ENCODE data around the gene LY6G6F. TPM values are rescaled to one million over a fixed set of nuclear protein-coding genes. Genes with fewer than 3 reads are reported as not detected.

Gene LY6G6F
- total RNA-seq, 1 donor from 2014 or later = not detected

GRCh38 chr6:31687321-31687720, 19.3 kb upstream of the LY6G6F start:
- intact Hi-C loops (cut with DNase I) = loop anchor here (10.0 kb wide), 1 partner anchor 47 kb away; the partner anchor contains the start of gene CLIC1
- TF ChIP-seq POLR2A (IDR thresholded peaks at IDR 0.05) (no peak), CTCF (IDR thresholded peaks at IDR 0.05) (no peak), POLR2AphosphoS5 (IDR thresholded peaks at IDR 0.05; ENCODE audit: insufficient read depth in 1 of 2, low read depth in 1 of 2) (no peak)
- DNase-seq (ENCODE audit: extremely low spot score in 2 of 2) = no peak
- Histone ChIP-seq H3K36me3 (peaks cover 0 to 56% of the 10 kb centered on the region in 2 donors), H3K4me1 (peaks cover 9% of the 10 kb centered on the region), H3K9me3 (no peaks in the 10 kb centered on the region), H3K4me3 (no peak overlapping the region), H3K27me3 (no peaks in the 10 kb centered on the region), H3K27ac (no peak overlapping the region)

GRCh38 chr6:31687860-31688693, 18.6 kb upstream of the LY6G6F start:
- Histone ChIP-seq H3K9me3 (no peaks in the 10 kb centered on the region), H3K27me3 (no peaks in the 10 kb centered on the region), H3K4me1 (peaks cover 5% of the 10 kb centered on the region), H3K36me3 (peaks cover 0 to 64% of the 10 kb centered on the region in 2 donors), H3K4me3 (no peak overlapping the region), H3K27ac (no peak overlapping the region)
- TF ChIP-seq CTCF (IDR thresholded peaks at IDR 0.05) (no peak), POLR2A (IDR thresholded peaks at IDR 0.05) (no peak), POLR2AphosphoS5 (IDR thresholded peaks at IDR 0.05; ENCODE audit: insufficient read depth in 1 of 2, low read depth in 1 of 2) (no peak)
- intact Hi-C loops (cut with DNase I) = loop anchor here (10.0 kb wide), 1 partner anchor 47 kb away; the partner anchor contains the start of gene CLIC1
- no peak for DNase-seq (ENCODE audit: extremely low spot score in 2 of 2)

- DNase-seq (ENCODE audit: extremely low spot score in 2 of 2) = no peak
- no peak overlapping the region for H3K27ac ChIP-seq
Observed at GRCh38 chr6:31689249-31690110, 17.2 kb upstream of the LY6G6F start.

GRCh38 chr6:31690231-31691077, 16.2 kb upstream of the LY6G6F start:
- peaks cover 0 to 85% of the 10 kb centered on the region in 2 donors for H3K36me3 ChIP-seq
- H3K4me3 ChIP-seq = no peak overlapping the region
- H3K27me3 ChIP-seq = no peaks in the 10 kb centered on the region
- intact Hi-C loops (cut with DNase I) = no loop called here
- no peak overlapping the region for H3K27ac ChIP-seq
- H3K4me1 ChIP-seq = no peaks in the 10 kb centered on the region
- TF ChIP-seq CTCF (IDR thresholded peaks at IDR 0.05) (no peak), POLR2A (IDR thresholded peaks at IDR 0.05) (no peak), POLR2AphosphoS5 (IDR thresholded peaks at IDR 0.05; ENCODE audit: insufficient read depth in 1 of 2, low read depth in 1 of 2) (no peak)
- H3K9me3 ChIP-seq = no peaks in the 10 kb centered on the region
- no peak for DNase-seq (ENCODE audit: extremely low spot score in 2 of 2)

More at GRCh38 chr6:31689249-31690110, 17.2 kb upstream of the LY6G6F start:
- TF ChIP-seq POLR2A (IDR thresholded peaks at IDR 0.05) (no peak), POLR2AphosphoS5 (IDR thresholded peaks at IDR 0.05; ENCODE audit: insufficient read depth in 1 of 2, low read depth in 1 of 2) (no peak), CTCF (IDR thresholded peaks at IDR 0.05) (no peak)
- Histone ChIP-seq H3K4me1 (no peaks in the 10 kb centered on the region), H3K27me3 (no peaks in the 10 kb centered on the region), H3K36me3 (peaks cover 0 to 75% of the 10 kb centered on the region in 2 donors), H3K9me3 (no peaks in the 10 kb centered on the region), H3K4me3 (no peak overlapping the region)
- intact Hi-C loops (cut with DNase I) = loop anchor here (10.0 kb wide), 1 partner anchor 45 kb away; the partner anchor contains the start of gene CLIC1

Data from vagina (tissue), 2 donors.